ENCODE data around the gene CALHM5.

The CALHM5 gene

DNA sequence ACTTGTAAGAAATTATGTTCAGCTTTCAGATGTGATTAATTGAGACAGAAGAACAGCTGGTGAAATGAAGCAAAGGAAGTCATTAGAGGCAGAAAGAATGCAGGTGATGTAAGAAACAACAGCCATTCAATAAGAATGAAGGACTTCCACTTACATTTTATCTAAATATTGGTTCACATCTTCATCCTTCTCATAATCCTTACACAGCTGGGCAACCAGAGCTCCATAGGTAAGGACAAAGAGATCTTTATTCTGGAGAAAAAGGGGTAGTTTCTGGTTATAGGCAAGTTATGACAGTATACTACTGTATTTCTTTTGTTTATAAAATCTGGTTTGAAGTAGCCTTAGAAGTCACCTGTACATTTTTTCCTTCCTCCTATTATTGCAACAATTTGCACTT lies 31.7 kb downstream of the CALHM5 start:
- Histone ChIP-seq H3K27ac (ENCODE audit: low read length) (no peak overlapping the region), H3K4me2 (ENCODE audit: low read depth, low read length) (no peak overlapping the region), H3K9me2 (replicated peaks; ENCODE audit: insufficient read depth, low read length) (no peaks in the 10 kb centered on the region), H3K9ac (ENCODE audit: low read length) (no peak overlapping the region), H3K27me3 (replicated peaks; ENCODE audit: insufficient read depth, low read length) (no peaks in the 10 kb centered on the region), H3K36me3 (replicated peaks; ENCODE audit: insufficient read depth, low read length) (no peaks in the 10 kb centered on the region), H3F3A (ENCODE audit: insufficient read depth, low read length) (no peaks in the 10 kb centered on the region), H2AFZ (ENCODE audit: low read length) (no peak overlapping the region), H3K79me2 (ENCODE audit: low read length) (no peaks in the 10 kb centered on the region), H3K9me3 (replicated peaks; ENCODE audit: insufficient read depth, low read length) (no peaks in the 10 kb centered on the region), H3K4me1 (ENCODE audit: low read length) (no peaks in the 10 kb centered on the region), H3K4me3 (ENCODE audit: low read length) (no peak overlapping the region), H4K20me1 (ENCODE audit: insufficient read depth, low read length) (no peaks in the 10 kb centered on the region)
- TF ChIP-seq EZH2phosphoT487 (IDR thresholded peaks at IDR 0.05; ENCODE audit: low read length) (no peak), EZH2 (optimal IDR thresholded peaks at IDR 0.05; ENCODE audit: low read depth, low read length) (no peak)
- TF ChIP-seq, protein P1, sequence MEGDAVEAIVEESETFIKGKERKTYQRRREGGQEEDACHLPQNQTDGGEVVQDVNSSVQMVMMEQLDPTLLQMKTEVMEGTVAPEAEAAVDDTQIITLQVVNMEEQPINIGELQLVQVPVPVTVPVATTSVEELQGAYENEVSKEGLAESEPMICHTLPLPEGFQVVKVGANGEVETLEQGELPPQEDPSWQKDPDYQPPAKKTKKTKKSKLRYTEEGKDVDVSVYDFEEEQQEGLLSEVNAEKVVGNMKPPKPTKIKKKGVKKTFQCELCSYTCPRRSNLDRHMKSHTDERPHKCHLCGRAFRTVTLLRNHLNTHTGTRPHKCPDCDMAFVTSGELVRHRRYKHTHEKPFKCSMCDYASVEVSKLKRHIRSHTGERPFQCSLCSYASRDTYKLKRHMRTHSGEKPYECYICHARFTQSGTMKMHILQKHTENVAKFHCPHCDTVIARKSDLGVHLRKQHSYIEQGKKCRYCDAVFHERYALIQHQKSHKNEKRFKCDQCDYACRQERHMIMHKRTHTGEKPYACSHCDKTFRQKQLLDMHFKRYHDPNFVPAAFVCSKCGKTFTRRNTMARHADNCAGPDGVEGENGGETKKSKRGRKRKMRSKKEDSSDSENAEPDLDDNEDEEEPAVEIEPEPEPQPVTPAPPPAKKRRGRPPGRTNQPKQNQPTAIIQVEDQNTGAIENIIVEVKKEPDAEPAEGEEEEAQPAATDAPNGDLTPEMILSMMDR (IDR thresholded peaks at IDR 0.05; ENCODE audit: low read length): no peak
- no peak for DNase-seq

- H3K79me2 ChIP-seq (ENCODE audit: low read length): no peaks in the 10 kb centered on the region
- H3K9me3 ChIP-seq (replicated peaks; ENCODE audit: insufficient read depth, low read length): no peaks in the 10 kb centered on the region
- no peak within 1 kb of the TSS for H3K4me2 ChIP-seq (ENCODE audit: low read depth, low read length)
- H3K9me2 ChIP-seq (replicated peaks; ENCODE audit: insufficient read depth, low read length): no peaks in the 10 kb centered on the region
- H3K4me1 ChIP-seq (ENCODE audit: low read length): no peaks in the 10 kb centered on the region
- H3F3A ChIP-seq (ENCODE audit: insufficient read depth, low read length): no peaks in the 10 kb centered on the region
- no peaks in the 10 kb centered on the region for H3K36me3 ChIP-seq (replicated peaks; ENCODE audit: insufficient read depth, low read length)
- H3K9ac ChIP-seq (ENCODE audit: low read length): no peak within 1 kb of the TSS
- H3K27me3 ChIP-seq (replicated peaks; ENCODE audit: insufficient read depth, low read length): no peaks in the 10 kb centered on the region
- no peak within 1 kb of the TSS for H2AFZ ChIP-seq (ENCODE audit: low read length)
- no peaks in the 10 kb centered on the region for H4K20me1 ChIP-seq (ENCODE audit: insufficient read depth, low read length)
- H3K27ac ChIP-seq (ENCODE audit: low read length): no peak within 1 kb of the TSS
- TF ChIP-seq EZH2phosphoT487 (IDR thresholded peaks at IDR 0.05; ENCODE audit: low read length) (no peak), EZH2 (optimal IDR thresholded peaks at IDR 0.05; ENCODE audit: low read depth, low read length) (no peak)
- DNase-seq: no peak
- no peak within 1 kb of the TSS for H3K4me3 ChIP-seq (ENCODE audit: low read length)
Observed at GRCh38 chr6:116545651-116546050, 34.2 kb downstream of the CALHM5 start, which contains the start of gene TRAPPC3L. Gene TRAPPC3L, minus strand, starts transcription at chr6:116545684. Its CDS starts 170 bp downstream, at chr6:116545514.

- H3K27me3 ChIP-seq (replicated peaks; ENCODE audit: insufficient read depth, low read length): no peaks in the 10 kb centered on the region
- no peak overlapping the region for H3K27ac ChIP-seq (ENCODE audit: low read length)
- no peaks in the 10 kb centered on the region for H4K20me1 ChIP-seq (ENCODE audit: insufficient read depth, low read length)
- no peaks in the 10 kb centered on the region for H3F3A ChIP-seq (ENCODE audit: insufficient read depth, low read length)
- no peaks in the 10 kb centered on the region for H3K9me3 ChIP-seq (replicated peaks; ENCODE audit: insufficient read depth, low read length)
- no peaks in the 10 kb centered on the region for H3K79me2 ChIP-seq (ENCODE audit: low read length)
- H3K9me2 ChIP-seq (replicated peaks; ENCODE audit: insufficient read depth, low read length): no peaks in the 10 kb centered on the region
- no peak for DNase-seq
- H3K9ac ChIP-seq (ENCODE audit: low read length): no peak overlapping the region
- H3K36me3 ChIP-seq (replicated peaks; ENCODE audit: insufficient read depth, low read length): no peaks in the 10 kb centered on the region
- TF ChIP-seq, protein P1 (IDR thresholded peaks at IDR 0.05; ENCODE audit: low read length): no peak
- TF ChIP-seq EZH2phosphoT487 (IDR thresholded peaks at IDR 0.05; ENCODE audit: low read length) (no peak), EZH2 (optimal IDR thresholded peaks at IDR 0.05; ENCODE audit: low read depth, low read length) (no peak)
- H3K4me1 ChIP-seq (ENCODE audit: low read length): no peaks in the 10 kb centered on the region
- no peak overlapping the region for H3K4me3 ChIP-seq (ENCODE audit: low read length)
- H3K4me2 ChIP-seq (ENCODE audit: low read depth, low read length): no peak overlapping the region
- no peak overlapping the region for H2AFZ ChIP-seq (ENCODE audit: low read length)
Observed at GRCh38 chr6:116547358-116547757, 35.9 kb downstream of the CALHM5 start.

DNA sequence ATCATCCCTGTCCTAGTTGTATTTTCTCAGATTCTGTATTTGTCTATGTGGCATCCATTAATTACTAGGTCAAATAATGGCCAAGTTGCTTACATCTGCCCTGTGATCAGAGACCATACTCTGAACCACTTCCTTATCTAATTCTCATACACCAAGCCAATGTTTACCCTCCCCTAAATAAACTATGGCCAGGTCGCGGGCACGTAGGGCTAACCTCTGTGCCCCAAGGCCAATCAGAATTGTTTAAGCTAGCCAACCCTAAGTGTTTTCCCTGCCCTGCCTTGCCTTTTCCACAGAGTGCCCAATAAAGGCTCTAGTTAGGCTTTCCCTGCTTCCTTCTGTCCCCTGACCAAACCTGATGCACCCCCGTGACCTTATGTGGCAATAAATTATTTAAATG lies 39.4 kb downstream of the CALHM5 start:
- Histone ChIP-seq H2AFZ (ENCODE audit: low read length) (no peak overlapping the region), H3K4me1 (ENCODE audit: low read length) (no peaks in the 10 kb centered on the region), H4K20me1 (ENCODE audit: insufficient read depth, low read length) (no peaks in the 10 kb centered on the region), H3K36me3 (replicated peaks; ENCODE audit: insufficient read depth, low read length) (no peaks in the 10 kb centered on the region), H3K27ac (ENCODE audit: low read length) (no peak overlapping the region), H3K27me3 (replicated peaks; ENCODE audit: insufficient read depth, low read length) (no peaks in the 10 kb centered on the region), H3K9me2 (replicated peaks; ENCODE audit: insufficient read depth, low read length) (no peaks in the 10 kb centered on the region), H3K4me3 (ENCODE audit: low read length) (no peak overlapping the region), H3K9ac (ENCODE audit: low read length) (no peak overlapping the region), H3F3A (ENCODE audit: insufficient read depth, low read length) (no peaks in the 10 kb centered on the region), H3K9me3 (replicated peaks; ENCODE audit: insufficient read depth, low read length) (no peaks in the 10 kb centered on the region), H3K79me2 (ENCODE audit: low read length) (no peaks in the 10 kb centered on the region), H3K4me2 (ENCODE audit: low read depth, low read length) (no peak overlapping the region)
- TF ChIP-seq, protein P1 (IDR thresholded peaks at IDR 0.05; ENCODE audit: low read length): no peak
- TF ChIP-seq EZH2phosphoT487 (IDR thresholded peaks at IDR 0.05; ENCODE audit: low read length): no peak
- no peak for TF ChIP-seq EZH2 (optimal IDR thresholded peaks at IDR 0.05; ENCODE audit: low read depth, low read length)
- DNase-seq: no peak
